Activated CD8-positive, alpha-beta memory T cell treated with anti-CD3 and anti-CD28 coated beads for 36 hours (primary cell): ENCODE results near the gene PLGRKT. TPM values are rescaled to one million over a fixed set of nuclear protein-coding genes. Genes with fewer than 3 reads are reported as not detected.
"Not testable (repeated sequence)": the region's sequence is repeated elsewhere in the genome, so short reads cannot be mapped to it uniquely, and the experiment has no call there.

Source experiments
- CTCF ChIA-PET: fragments of 350-600 bp; sonication (Branson Sonifier 250); formaldehyde crosslinking; loops from one replicate; lab custom pipeline; 2021; ENCODE audit warnings: antibody characterized with exemption; lab: Charles Lee
- POLR2A ChIA-PET: fragments of 350-600 bp; sonication (Branson Sonifier 250); formaldehyde crosslinking; loops from one replicate; lab custom pipeline; 2021; ENCODE audit warnings: antibody characterized with exemption; lab: Charles Lee
- total RNA-seq, 2 experiments: library from RNA; stranded (reverse); gene quantifications; one replicate each; pipeline ENCODE4 v1.2.3, GENCODE V29; 2021

Gene PLGRKT
- total RNA-seq, 2 experiments from 2014 or later: 31.8 to 35.7 TPM

GRCh38 chr9:5416953-5417352, 20.8 kb downstream of the PLGRKT start:
- ChIA-PET POLR2A (no interaction called here), CTCF (interaction anchor here (1.5 kb wide), 1 partner anchor 8 kb away, joined by 3 read pairs; no protein-coding TSS in a partner anchor)

- CTCF ChIA-PET: no interaction called here
These were observed 29.1 kb downstream of the PLGRKT start for GRCh38 chr9:5408596-5408995.

GRCh38 chr9:5402217-5402616, 35.5 kb downstream of the PLGRKT start:
- POLR2A ChIA-PET: no interaction called here
- CTCF ChIA-PET: no interaction called here

More at GRCh38 chr9:5408596-5408995, 29.1 kb downstream of the PLGRKT start:
- POLR2A ChIA-PET: interaction anchor here (0.5 kb wide), 1 partner anchor 1312 kb away, joined by 4 read pairs; no protein-coding TSS in a partner anchor

GRCh38 chr9:5397547-5397946, 40.2 kb downstream of the PLGRKT start:
- POLR2A ChIA-PET, CTCF ChIA-PET: not testable (repeated sequence)

- CTCF ChIA-PET: interaction anchor here (0.7 kb wide), 1 partner anchor 39 kb away, joined by 3 read pairs; no protein-coding TSS in a partner anchor
- POLR2A ChIA-PET: no interaction called here
These were observed 42.3 kb downstream of the PLGRKT start for GRCh38 chr9:5395428-5395827.

- CTCF ChIA-PET, POLR2A ChIA-PET: not testable (repeated sequence)
These were observed 43.7 kb downstream of the PLGRKT start for GRCh38 chr9:5393976-5394375.

- POLR2A ChIA-PET: no interaction called here
- CTCF ChIA-PET: no interaction called here
These were observed 44.2 kb downstream of the PLGRKT start for GRCh38 chr9:5393497-5393896.

- ChIA-PET POLR2A (no interaction called here), CTCF (no interaction called here)
These were observed 45.4 kb downstream of the PLGRKT start for GRCh38 chr9:5392285-5392684.

GRCh38 chr9:5389109-5389732, 48.5 kb downstream of the PLGRKT start:
- CTCF ChIA-PET: no interaction called here
- POLR2A ChIA-PET: no interaction called here

GRCh38 chr9:5388026-5388819, 49.5 kb downstream of the PLGRKT start:
- CTCF ChIA-PET: no interaction called here
- POLR2A ChIA-PET: no interaction called here

- ChIA-PET POLR2A (no interaction called here), CTCF (interaction anchor here (1.2 kb wide), 1 partner anchor 26 kb away, joined by 3 read pairs; no protein-coding TSS in a partner anchor)
These were observed 53.3 kb downstream of the PLGRKT start for GRCh38 chr9:5384436-5384835.

- CTCF ChIA-PET: no interaction called here
- POLR2A ChIA-PET: no interaction called here
These were observed 55.2 kb downstream of the PLGRKT start for GRCh38 chr9:5382479-5382878.

GRCh38 chr9:5375790-5376477, 61.8 kb downstream of the PLGRKT start:
- ChIA-PET POLR2A (no interaction called here), CTCF (interaction anchor here (0.6 kb wide), 1 partner anchor 233 kb away, joined by 3 read pairs; no protein-coding TSS in a partner anchor)

GRCh38 chr9:5375091-5375490, 62.6 kb downstream of the PLGRKT start:
- ChIA-PET CTCF (no interaction called here), POLR2A (no interaction called here)

- CTCF ChIA-PET: no interaction called here
These were observed 73.3 kb downstream of the PLGRKT start for GRCh38 chr9:5364294-5365024.

GRCh38 chr9:5361326-5362010, 76.3 kb downstream of the PLGRKT start:
- ChIA-PET POLR2A (no interaction called here), CTCF (interaction anchor here (0.7 kb wide), 1 partner anchor 11 kb away, joined by 3 read pairs; no protein-coding TSS in a partner anchor)

More at GRCh38 chr9:5364294-5365024, 73.3 kb downstream of the PLGRKT start:
- POLR2A ChIA-PET: no interaction called here

- CTCF ChIA-PET: no interaction called here
- POLR2A ChIA-PET: no interaction called here
These were observed 77.4 kb downstream of the PLGRKT start for GRCh38 chr9:5360341-5360740.

GRCh38 chr9:5357431-5358105, 80.2 kb downstream of the PLGRKT start:
- ChIA-PET POLR2A (no interaction called here), CTCF (interaction anchor here (1.6 kb wide), 1 partner anchor 27 kb away, joined by 3 read pairs; no protein-coding TSS in a partner anchor)
